Measurements from ENCODE around the gene BRSK2.

Gene BRSK2

GRCh38 chr11:1447845-1448825, 58.4 kb downstream of the BRSK2 start:
- H3K9me3 ChIP-seq (ENCODE audit: control insufficient read depth, insufficient read depth, low read depth, low read length): no peaks in the 10 kb centered on the region
- no peak overlapping the region for H3K27ac ChIP-seq (ENCODE audit: extremely low read depth, low read depth, low read length)
- H3K4me3 ChIP-seq (ENCODE audit: low read depth, low read length): no peak overlapping the region
- peaks cover 0 to 74% of the 10 kb centered on the region in 2 experiments; a peak in 1 of 3 replicates for H3K36me3 ChIP-seq (ENCODE audit: control insufficient read depth in 2 of 2, insufficient read depth in 1 of 2, low read length in 2 of 2)
- ChIA-PET POLR2A (no interaction called here), CTCF (no interaction called here)
- TF ChIP-seq KLF1 (tag by site-specific recombination; IDR thresholded peaks at IDR 0.05) (peak; percentile 45; the same call in 1 of the 2 replicates), ZNF701 (tag by site-specific recombination; IDR thresholded peaks at IDR 0.05) (no peak)
- no peaks in the 10 kb centered on the region for H3K4me1 ChIP-seq (ENCODE audit: control insufficient read depth, insufficient read depth, low read length)

GRCh38 chr11:1448882-1449281, 59.1 kb downstream of the BRSK2 start:
- Histone ChIP-seq H3K4me3 (ENCODE audit: low read depth, low read length) (no peak overlapping the region), H3K27ac (ENCODE audit: extremely low read depth, low read depth, low read length) (no peak overlapping the region), H3K36me3 (ENCODE audit: control insufficient read depth in 2 of 2, insufficient read depth in 1 of 2, low read length in 2 of 2) (peaks cover 0 to 75% of the 10 kb centered on the region in 2 experiments; a peak in 1 of 3 replicates), H3K4me1 (ENCODE audit: control insufficient read depth, insufficient read depth, low read length) (no peaks in the 10 kb centered on the region), H3K9me3 (ENCODE audit: control insufficient read depth, insufficient read depth, low read depth, low read length) (no peaks in the 10 kb centered on the region)
- ChIA-PET CTCF (no interaction called here), POLR2A (no interaction called here)
- TF ChIP-seq TSHZ1 (tag by site-specific recombination; IDR thresholded peaks at IDR 0.05; ENCODE audit: borderline replicate concordance): no peak
- no peak for TF ChIP-seq ZNF184 (tag by site-specific recombination; IDR thresholded peaks at IDR 0.05)
- TF ChIP-seq ZSCAN18 (tag by site-specific recombination; IDR thresholded peaks at IDR 0.05): no peak
- no peak for TF ChIP-seq AEBP2 (tag by site-specific recombination; IDR thresholded peaks at IDR 0.05; ENCODE audit: borderline replicate concordance)
- no peak for TF ChIP-seq ZNF140 (tag by site-specific recombination; IDR thresholded peaks at IDR 0.05)
- no peak for TF ChIP-seq ZNF248 (tag by site-specific recombination; IDR thresholded peaks at IDR 0.05)
- no peak for TF ChIP-seq WT1 (tag by site-specific recombination; IDR thresholded peaks at IDR 0.05)
- no peak for TF ChIP-seq ZSCAN23 (tag by site-specific recombination; IDR thresholded peaks at IDR 0.05)
- TF ChIP-seq KLF8 (tag by site-specific recombination; IDR thresholded peaks at IDR 0.05): no peak
- no peak for TF ChIP-seq KLF16 (tag by site-specific recombination; IDR thresholded peaks at IDR 0.05)
- TF ChIP-seq HOXA7 (CRISPR knock-in tag; IDR thresholded peaks at IDR 0.05; ENCODE audit: borderline replicate concordance): no peak
- TF ChIP-seq OSR2 (tag by site-specific recombination; IDR thresholded peaks at IDR 0.05): no peak
- TF ChIP-seq ZNF138 (tag by site-specific recombination; IDR thresholded peaks at IDR 0.05; ENCODE audit: borderline replicate concordance): no peak
- no peak for TF ChIP-seq ZNF704 (tag by site-specific recombination; IDR thresholded peaks at IDR 0.05)
- TF ChIP-seq ZNF24 (tag by site-specific recombination; IDR thresholded peaks at IDR 0.05): no peak
- TF ChIP-seq ZNF169 (tag by site-specific recombination; IDR thresholded peaks at IDR 0.05): no peak
- TF ChIP-seq ZNF146 (tag by site-specific recombination; IDR thresholded peaks at IDR 0.05): no peak
- no peak for TF ChIP-seq ZNF549 (tag by site-specific recombination; IDR thresholded peaks at IDR 0.05)
- no peak for TF ChIP-seq ZNF560 (tag by site-specific recombination; IDR thresholded peaks at IDR 0.05; ENCODE audit: borderline replicate concordance)
- no peak for TF ChIP-seq ZXDB (tag by site-specific recombination; IDR thresholded peaks at IDR 0.05)

Data from HEK293 (cell line).